Right ventricle myocardium inferior (tissue), 1 donor: ENCODE measurements around the gene ZNF2. TPM values are rescaled to one million over a fixed set of nuclear protein-coding genes. Genes with fewer than 3 reads are reported as not detected.
A peak's percentile ranks its signal among the peaks of the same experiment; 100 is the strongest.
"Not testable (repeated sequence)": the region's sequence is repeated elsewhere in the genome, so short reads cannot be mapped to it uniquely, and the experiment has no call there.

Experiments used
- ATAC-seq: fragments of 200-7000 bp; cut with Tn5 transposase; one replicate; pipeline ENCODE4 v1.9.1; 2020; ENCODE audit warnings: mild to moderate bottlenecking, moderate library complexity
- DNase-seq: peaks from one replicate; pipeline ENCODE4 v3.0.0; 2021; ENCODE audit errors: missing footprints
- intact Hi-C: fragments of 100-400 bp; cut with DNase I; formaldehyde crosslinking; loops from one replicate; pipeline ENCODE4 v1.11.0; 2022
- total RNA-seq: library from RNA; stranded (reverse); fragmentation: NEBNext Ultra II Directional; extraction: Animal tissue kit (Norgen Biotek cat#: 25700); gene quantifications from one replicate; pipeline ENCODE4 v1.2.1, GENCODE V29; 2021
- donor health status: DM: no; HTN: yes; CAD: no; lungs with severe emphysema.

Gene ZNF2
- total RNA-seq, 1 donor from 2014 or later = 4.3 TPM

- DNase-seq = no peak
- no peak for ATAC-seq
- intact Hi-C loops = no loop called here
These were observed 20.4 kb downstream of the ZNF2 start for GRCh38 chr2:95185973-95186372.

GRCh38 chr2:95192956-95193355 lies 27.3 kb downstream of the ZNF2 start:
- intact Hi-C loops, DNase-seq, ATAC-seq: not testable (repeated sequence)

GRCh38 chr2:95203911-95204310 lies 38.3 kb downstream of the ZNF2 start:
- DNase-seq = no peak
- ATAC-seq = no peak
- intact Hi-C loops = no loop called here

- intact Hi-C loops = no loop called here
- DNase-seq (no peak), ATAC-seq (no peak)
These were observed 38.8 kb downstream of the ZNF2 start for GRCh38 chr2:95204396-95204795.

- no peak for DNase-seq
- no peak for ATAC-seq
- intact Hi-C loops = loop anchor here (2.0 to 5.0 kb wide), 2 partner anchors 41 to 129 kb away; partner anchors contain the start of gene ZNF2
These were observed 40.5 kb downstream of the ZNF2 start for GRCh38 chr2:95206096-95206495.

GRCh38 chr2:95207111-95207961 lies 41.7 kb downstream of the ZNF2 start, which contains the start of gene ZNF892:
ZNF892 (plus strand) TSS chr2:95207521; CDS start chr2:95207816, 295 bp downstream.
- intact Hi-C loops = loop anchor here (2.0 to 5.0 kb wide), 2 partner anchors 43 to 130 kb away; partner anchors contain the start of gene ZNF2
- DNase-seq (peak; percentile 96), ATAC-seq (peak; percentile 99)

- intact Hi-C loops = loop anchor here (5.0 kb wide), 1 partner anchor 131 kb away; no protein-coding TSS in a partner anchor
- no peak for ATAC-seq
- no peak for DNase-seq
These were observed 42.5 kb downstream of the ZNF2 start for GRCh38 chr2:95208106-95208505.

GRCh38 chr2:95215018-95215612 lies 49.5 kb downstream of the ZNF2 start:
- ATAC-seq (no peak), DNase-seq (no peak)
- intact Hi-C loops = no loop called here

- no peak for ATAC-seq
- intact Hi-C loops = no loop called here
- DNase-seq = no peak
These were observed 54.8 kb downstream of the ZNF2 start for GRCh38 chr2:95220449-95220848.

- ATAC-seq (no peak), DNase-seq (no peak)
These were observed 60.0 kb downstream of the ZNF2 start for GRCh38 chr2:95225658-95226057.

GRCh38 chr2:95231723-95232122 lies 66.1 kb downstream of the ZNF2 start:
- ATAC-seq (no peak), DNase-seq (no peak)
- intact Hi-C loops = loop anchor here (5.0 kb wide), 1 partner anchor 86 kb away; no protein-coding TSS in a partner anchor

More at GRCh38 chr2:95225658-95226057, 60.0 kb downstream of the ZNF2 start:
- intact Hi-C loops = no loop called here

GRCh38 chr2:95232232-95232631 lies 66.6 kb downstream of the ZNF2 start:
- intact Hi-C loops = loop anchor here (5.0 kb wide), 1 partner anchor 85 kb away; no protein-coding TSS in a partner anchor
- no peak for DNase-seq
- ATAC-seq = no peak

Other genes starting within 250 kb of the ZNF2 start
- 8.7 TPM for gene MAL, start 140.1 kb upstream of the ZNF2 start, total RNA-seq
- 77.2 TPM for gene MRPS5, start 44.0 kb upstream of the ZNF2 start, total RNA-seq
- 15.3 TPM for gene ZNF514, start 6.0 kb upstream of the ZNF2 start, total RNA-seq
- 2.5 TPM for gene ZNF892, start 41.7 kb downstream of the ZNF2 start, total RNA-seq
- gene PROM2, start 108.6 kb downstream of the ZNF2 start, total RNA-seq = 0.32 TPM
- 8.7 TPM for gene KCNIP3, start 131.5 kb downstream of the ZNF2 start, total RNA-seq
- gene FAHD2A, start 236.9 kb downstream of the ZNF2 start, total RNA-seq = 41.6 TPM